GM18499 (cell line): ENCODE measurements around the gene POLRMT.
"Not testable (repeated sequence)": the region's sequence is repeated elsewhere in the genome, so short reads cannot be mapped to it uniquely, and the experiment has no call there.

Experiments used
- ATAC-seq: cut with Tn5 transposase; IDR thresholded peaks from one replicate; pipeline ENCODE4 v1.9.1; 2021; ENCODE audit warnings: moderate number of reproducible peaks; ENCODE audit not compliant: insufficient read depth, unreplicated experiment

Gene POLRMT

GRCh38 chr19:597406-598315, 35.7 kb downstream of the POLRMT start:
- ATAC-seq = no peak

GRCh38 chr19:596263-596655, 37.1 kb downstream of the POLRMT start:
- ATAC-seq = no peak

DNA sequence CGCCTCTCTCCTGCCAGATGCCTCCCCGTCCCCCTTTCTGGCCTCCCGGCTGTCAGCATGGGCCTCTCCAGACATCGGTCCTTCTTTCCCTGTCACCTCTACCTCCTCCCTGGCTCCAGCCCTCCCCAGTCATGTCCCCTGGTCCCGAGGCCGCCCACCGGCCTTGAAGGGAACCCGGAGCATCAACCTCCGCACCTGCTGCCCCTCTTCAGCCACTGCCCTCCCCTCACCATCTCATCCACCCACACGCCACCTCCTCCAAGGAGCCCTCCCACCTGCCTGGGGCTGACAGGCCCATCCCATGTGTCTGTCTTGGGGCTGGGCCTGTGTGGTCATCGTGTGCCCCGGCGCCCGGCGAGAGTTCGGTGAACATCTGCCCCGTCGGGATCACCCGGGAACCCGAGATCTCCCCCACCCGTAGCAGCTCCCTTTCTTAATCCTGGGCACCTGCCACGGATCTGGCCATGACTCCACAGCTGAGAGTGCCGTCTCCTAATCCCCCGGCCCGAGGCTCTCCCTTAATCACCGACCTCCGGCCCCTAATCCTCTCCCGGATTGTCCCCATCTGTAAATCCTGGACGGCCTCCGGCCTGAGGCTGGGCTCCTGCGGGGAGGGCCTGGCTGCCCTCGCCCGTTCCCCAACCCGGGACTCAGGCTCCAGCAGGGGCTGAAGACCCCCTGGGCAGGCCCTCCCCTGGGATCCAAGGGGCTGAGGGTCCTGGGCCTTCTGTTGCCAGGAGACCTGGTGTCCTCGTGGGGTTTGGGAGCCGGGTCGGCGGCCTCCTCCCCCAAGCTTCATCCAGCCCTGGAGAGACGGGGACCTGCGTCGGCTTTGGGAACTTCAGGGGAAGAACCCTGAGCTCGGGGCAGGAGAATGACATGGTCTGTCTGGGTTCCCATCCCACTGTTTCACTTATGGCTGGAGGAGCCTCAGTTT, 37.7 kb downstream of the POLRMT start:
- ATAC-seq = no peak

- no peak for ATAC-seq
These were observed 39.0 kb downstream of the POLRMT start for GRCh38 chr19:594265-594870.

GRCh38 chr19:593505-593904, 39.8 kb downstream of the POLRMT start:
- no peak for ATAC-seq

DNA sequence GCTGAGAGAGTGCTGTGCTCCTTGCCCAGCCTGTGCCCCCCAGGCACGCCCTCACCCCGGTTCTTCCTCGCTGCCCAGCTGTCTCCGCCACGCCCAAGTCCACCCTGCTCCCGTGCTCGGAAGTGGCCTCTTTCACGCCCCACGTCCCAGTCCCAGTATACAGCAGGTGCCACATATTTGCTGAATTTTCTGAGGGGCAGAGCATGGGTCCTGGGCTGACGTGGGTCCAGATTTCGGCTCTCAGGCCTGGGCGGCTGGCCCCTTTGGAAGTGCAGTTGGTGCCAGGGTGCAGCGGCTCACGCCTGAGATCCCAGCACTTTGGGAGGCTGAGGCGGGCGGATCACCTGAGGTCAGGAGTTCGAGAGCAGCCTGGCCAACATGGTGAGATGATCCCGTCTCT, 40.3 kb downstream of the POLRMT start:
- ATAC-seq = no peak

DNA sequence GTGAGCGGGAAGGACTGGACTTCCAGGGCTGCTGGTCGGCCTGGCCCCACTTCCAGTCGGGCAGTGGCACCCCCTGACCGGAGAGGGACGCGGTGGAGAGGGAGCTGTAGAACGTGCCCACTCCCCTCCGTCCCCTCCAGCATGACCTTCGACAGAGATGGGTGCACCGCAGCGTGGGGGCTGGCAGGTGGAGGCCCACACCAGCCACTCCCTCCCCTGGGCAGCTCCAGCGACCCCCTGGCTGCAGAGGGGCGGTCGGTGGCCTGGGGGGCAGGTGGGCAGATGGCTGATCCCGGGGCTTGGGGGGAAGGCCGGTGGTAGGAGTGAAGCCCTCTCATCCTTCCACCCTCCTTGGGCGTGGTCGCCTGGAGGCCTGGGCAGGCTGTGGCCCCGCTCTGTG, 41.2 kb downstream of the POLRMT start:
- no peak for ATAC-seq

DNA sequence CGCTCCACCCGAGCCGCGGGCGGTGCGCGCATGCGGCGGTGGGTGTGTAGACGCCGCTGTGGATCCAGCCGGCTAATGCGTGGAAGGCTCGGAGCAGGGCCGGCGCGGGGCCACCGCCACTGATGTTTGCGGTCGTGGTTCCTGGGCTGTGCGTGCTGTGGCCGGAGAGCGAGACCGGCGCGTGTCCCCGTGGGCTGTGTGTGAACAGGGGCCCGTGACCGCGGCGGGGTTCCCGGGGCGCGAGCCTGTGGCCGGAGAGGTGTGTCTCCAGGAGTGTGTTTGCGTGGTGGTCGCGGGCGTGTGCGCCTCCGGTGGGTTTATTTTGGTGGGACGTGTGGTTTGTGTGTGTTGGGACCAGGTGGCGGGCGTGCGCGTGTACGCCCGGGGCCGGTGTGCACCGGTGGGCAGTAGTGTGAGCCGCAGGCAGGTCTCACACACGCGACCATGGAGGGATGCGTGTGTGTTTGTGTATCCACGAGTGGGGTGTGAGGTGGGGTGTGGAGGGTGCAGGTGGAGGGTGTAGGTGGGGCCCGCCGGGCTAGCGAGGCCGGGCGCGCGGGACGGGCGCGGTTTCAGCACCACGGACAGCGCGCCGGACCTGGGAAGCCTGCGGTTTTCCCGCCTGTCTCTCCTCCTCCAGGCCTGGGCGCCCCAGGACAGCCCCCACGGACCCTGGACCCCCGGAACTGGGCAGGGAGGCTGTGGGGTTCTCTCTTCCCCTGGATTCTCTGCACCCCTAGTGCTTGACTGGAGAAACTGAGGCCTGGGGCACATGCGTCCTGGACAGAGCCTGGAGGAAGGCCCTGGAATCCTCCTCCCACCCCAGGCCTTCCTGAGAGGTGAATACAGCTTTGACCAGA, 42.0 kb downstream of the POLRMT start:
- no peak for ATAC-seq

DNA sequence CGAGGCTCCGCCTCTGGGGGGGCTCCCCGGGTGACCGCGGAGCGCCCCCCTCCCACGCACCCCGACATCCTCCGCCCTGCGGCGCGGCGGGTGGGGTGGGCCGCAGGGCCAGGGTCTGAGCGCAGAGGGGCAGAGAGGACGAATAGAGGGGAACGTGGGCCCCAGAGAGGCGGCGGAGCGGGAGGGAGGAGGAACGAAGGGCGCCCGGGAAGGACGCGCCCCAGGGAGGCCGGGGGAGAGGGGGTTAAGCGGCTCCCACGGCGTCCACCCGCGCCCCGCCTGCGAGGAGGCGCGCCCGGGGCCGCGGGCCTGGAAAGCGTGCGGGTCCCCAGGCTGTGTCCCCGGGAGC, 42.6 kb downstream of the POLRMT start:
- no peak for ATAC-seq

DNA sequence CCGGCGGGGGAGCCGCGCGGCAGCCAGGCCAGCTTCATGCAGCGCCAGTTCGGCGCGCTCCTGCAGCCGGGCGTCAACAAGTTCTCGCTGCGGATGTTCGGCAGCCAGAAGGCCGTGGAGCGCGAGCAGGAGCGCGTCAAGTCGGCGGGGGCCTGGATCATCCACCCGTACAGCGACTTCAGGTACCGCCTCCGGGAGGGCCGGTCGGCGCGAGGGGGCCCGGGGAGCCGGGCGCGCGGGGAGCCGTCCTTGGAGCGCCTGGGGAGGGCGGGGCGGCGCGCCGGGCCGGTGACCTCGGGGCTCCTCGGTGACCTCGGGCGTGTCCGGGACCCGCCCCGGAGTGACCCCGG, 43.0 kb downstream of the POLRMT start:
- ATAC-seq = no peak

GRCh38 chr19:589693-590395, 43.5 kb downstream of the POLRMT start, which contains the start of gene HCN2:
Gene HCN2 (plus strand): TSS chr19:589881. CDS start chr19:589946, 65 bp downstream.
- ATAC-seq = no peak

GRCh38 chr19:588741-589692, 44.3 kb downstream of the POLRMT start:
- ATAC-seq = no peak

DNA sequence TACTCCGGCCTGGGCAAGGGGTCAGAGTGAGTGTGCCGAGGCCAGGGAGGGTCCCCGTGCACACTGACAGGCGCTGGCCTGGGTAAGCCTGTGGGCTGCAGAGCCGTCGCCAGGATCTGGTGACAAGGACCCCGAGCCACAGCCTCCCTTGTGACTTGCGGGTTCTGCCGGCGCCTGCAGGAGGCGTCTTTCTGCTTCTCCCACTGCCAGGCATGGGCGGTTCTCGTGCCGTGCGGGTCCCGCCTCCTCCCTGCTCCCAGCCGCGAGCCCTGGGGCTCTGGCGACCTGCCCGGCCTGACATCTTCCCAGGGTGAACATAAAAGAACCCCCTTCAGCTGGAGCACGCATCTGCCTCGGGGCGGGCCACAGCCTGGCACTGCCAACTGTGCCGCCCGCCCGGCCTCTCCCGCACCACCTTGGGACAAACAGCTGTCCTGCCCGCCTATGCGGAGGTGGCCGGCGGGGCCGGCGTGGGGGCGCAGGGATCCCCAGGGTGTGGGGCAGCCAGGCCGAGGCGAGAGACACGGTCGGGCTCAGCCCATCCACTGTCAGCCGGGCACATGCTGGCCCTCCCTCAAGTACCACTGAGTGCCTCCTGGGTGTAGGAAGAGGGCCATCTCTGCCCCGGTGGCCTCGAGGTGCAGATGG, 45.1 kb downstream of the POLRMT start:
- no peak for ATAC-seq

DNA sequence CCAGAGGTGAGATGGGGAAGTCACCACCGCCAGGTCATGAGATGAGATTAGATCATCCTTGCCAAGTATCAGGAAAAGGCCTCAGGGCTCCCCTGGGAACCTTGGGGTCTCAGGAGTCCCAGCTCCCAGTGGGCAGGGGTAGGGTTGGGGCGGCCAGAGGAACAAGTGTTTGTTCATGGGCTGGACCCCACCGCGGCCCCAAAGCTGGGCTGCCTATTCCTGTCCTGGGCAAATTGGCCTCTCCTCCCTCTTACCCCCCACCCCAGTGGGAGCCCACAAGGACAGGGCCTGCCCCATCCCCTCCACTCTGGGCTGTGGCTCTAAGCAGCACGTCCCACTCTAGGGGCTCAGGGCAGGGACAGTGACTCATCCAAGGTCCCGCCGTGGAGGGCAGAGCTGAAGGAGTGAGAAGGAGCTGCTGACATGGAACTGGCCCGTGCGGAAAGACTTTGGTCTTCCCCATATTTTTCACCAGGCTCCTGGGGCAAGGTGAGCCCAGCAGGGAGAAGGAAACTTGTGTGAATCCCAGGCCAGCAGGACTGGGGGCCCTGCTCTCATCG, 47.7 kb downstream of the POLRMT start:
- ATAC-seq = no peak

DNA sequence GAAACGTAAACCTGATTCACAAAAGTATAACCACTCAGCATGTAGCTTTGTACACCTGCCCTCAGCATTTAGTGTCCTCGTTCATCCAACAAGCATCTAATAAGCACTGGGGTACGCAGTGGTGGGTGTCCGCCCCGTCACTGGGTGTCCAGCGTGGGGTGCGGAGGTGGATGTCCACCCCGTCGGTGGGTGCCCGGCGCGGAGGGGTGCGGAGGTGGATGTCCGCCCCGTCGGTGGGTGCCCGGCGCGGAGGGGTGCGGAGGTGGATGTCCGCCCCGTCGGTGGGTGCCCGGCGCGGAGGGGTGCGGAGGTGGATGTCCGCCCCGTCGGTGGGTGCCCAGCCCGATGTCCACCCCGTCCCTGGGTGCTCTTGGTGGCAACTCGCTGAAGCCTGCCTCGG, 48.2 kb downstream of the POLRMT start:
- not testable (repeated sequence) for ATAC-seq

DNA sequence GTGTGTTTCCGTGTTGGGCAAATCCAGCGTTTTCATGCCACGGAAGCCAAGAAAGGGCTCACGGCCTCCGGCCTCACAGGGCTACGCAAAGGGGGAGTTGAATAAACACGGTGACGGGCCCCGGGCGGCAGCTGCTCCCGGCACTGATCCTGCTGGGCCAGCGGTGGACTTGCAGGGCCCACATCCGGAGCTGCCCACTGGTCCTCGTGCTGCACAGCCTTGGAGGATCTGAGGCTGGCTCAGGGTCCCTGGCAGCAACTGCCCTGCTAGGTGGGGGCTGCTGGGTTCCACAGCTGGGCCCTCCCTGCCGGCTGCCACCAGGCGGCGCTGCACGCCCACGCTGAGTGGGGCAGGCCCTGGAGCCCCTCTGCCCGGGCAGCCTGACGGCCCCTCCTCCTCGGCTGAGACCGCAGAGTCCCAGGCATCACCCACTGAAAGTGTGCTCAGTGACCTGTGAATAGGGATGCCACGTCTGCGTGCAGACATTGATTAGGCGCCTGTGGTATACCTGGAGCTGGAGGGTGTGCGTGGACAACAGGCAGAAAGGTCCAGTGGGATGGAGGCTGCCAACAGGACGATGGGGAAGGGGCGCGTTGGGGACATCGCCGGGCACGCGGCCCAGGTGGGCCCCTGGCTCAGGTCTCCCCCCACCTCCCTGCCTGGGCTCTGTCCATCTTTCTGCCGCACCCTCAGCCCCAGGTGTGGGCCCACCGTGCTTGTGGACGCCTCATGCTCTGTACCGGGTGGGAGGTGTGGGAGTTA, 48.9 kb downstream of the POLRMT start:
- ATAC-seq = no peak

DNA sequence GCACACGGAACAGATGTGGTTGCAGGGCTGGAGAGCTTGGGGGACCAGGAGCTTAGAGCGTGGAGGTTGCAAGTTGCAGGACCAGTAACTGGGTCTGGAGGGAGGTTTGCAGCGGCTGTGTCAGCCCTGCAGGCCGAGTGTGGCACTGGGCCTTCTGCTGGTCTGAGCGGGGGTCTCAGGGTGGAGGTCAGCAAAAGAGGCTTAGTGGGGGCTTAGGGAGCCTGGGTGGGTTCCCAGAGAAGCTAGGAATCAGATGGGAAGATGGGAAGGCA, 49.4 kb downstream of the POLRMT start:
- ATAC-seq = no peak
